HEK293T (cell line): Measurements from ENCODE around the gene SRGAP2C.
"Not testable (repeated sequence)": the region's sequence is repeated elsewhere in the genome, so short reads cannot be mapped to it uniquely, and the experiment has no call there.

Experiments
- ARNT ChIP-seq: fragments of 450-650 bp; IDR thresholded peaks from 2 replicates; pipeline ENCODE4 v1.6.1; 2017; ENCODE audit warnings: mild to moderate bottlenecking
- FOXA1 ChIP-seq: fragments of 450-650 bp; IDR thresholded peaks from 2 replicates; pipeline ENCODE4 v1.6.1; 2016; ENCODE audit warnings: mild to moderate bottlenecking
- FOXK2 ChIP-seq: fragments of 450-650 bp; IDR thresholded peaks from 2 replicates; pipeline ENCODE4 v1.6.1; 2016; ENCODE audit warnings: mild to moderate bottlenecking
- HDGF ChIP-seq: fragments of 450-650 bp; IDR thresholded peaks from 2 replicates; pipeline ENCODE4 v1.6.1; 2017; ENCODE audit warnings: antibody characterized with exemption, borderline replicate concordance
- LEF1 ChIP-seq: fragments of 450-650 bp; IDR thresholded peaks from 2 replicates; pipeline ENCODE4 v1.6.1; 2017; ENCODE audit warnings: mild to moderate bottlenecking, borderline replicate concordance
- SP1 ChIP-seq: fragments of 450-650 bp; IDR thresholded peaks from 2 replicates; pipeline ENCODE4 v1.6.1; 2017
- SUZ12 ChIP-seq: fragments of 450-650 bp; IDR thresholded peaks from 2 replicates; pipeline ENCODE4 v1.6.1; 2016; ENCODE audit warnings: mild to moderate bottlenecking

DNA sequence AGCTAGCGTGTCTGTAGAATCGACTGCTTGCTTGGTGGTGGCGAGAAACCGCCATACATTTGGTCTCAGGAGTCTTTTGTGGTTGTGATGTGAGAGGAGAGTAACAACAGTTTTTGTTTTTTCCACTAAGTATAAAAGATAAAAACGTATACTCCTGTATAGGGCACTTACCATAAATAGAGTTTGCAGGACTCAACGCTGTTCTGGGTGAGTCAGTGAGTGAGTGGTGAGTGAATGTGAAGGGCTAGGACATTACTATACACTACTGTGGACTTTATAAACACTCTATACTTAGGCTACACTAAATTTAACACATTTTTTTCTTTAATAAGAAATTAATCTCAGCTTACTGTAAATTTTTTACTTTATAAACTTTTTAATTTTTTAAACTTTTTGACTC lies 44.4 kb upstream of the SRGAP2C start:
- TF ChIP-seq ARNT, LEF1, HDGF, FOXA1, FOXK2, SP1, SUZ12: not testable (repeated sequence)
